Measurements from ENCODE around the gene EEF1AKMT2. TPM values are rescaled to one million over a fixed set of nuclear protein-coding genes. Genes with fewer than 3 reads are reported as not detected.

EEF1AKMT2 gene
- polyA plus RNA-seq, 2 of the 4 experiments (the other 2 are of a cell fraction) = 23.5 to 28.1 TPM

DNA sequence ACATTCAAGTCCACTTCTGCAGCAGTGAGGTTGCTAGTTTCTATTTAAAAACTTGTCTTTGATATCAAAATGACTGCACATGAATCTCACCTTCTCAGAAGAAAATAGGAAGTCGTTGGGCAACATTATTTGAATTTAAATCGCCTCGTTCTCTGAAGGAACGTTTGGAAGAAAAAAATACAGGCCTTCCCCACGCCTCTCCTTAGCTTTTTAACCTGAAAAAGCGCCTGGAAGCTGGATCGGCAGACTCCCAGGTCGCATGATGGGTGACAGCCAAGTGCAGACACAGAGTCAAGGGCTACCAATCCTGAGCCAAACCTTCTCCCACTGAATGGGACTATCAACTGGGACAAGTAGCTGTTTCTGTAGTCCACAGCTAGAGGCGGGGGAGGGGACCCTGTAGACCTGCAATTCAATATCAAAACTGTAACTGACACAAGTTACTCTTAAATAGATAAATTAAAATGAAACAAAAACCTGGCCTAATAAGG, 49.7 kb downstream of the EEF1AKMT2 start (continued):
- TF ChIP-seq SREBF2 (IDR thresholded peaks at IDR 0.05) (no peak), CEBPB (IDR thresholded peaks at IDR 0.05) (no peak)
- TF ChIP-seq, protein P1, sequence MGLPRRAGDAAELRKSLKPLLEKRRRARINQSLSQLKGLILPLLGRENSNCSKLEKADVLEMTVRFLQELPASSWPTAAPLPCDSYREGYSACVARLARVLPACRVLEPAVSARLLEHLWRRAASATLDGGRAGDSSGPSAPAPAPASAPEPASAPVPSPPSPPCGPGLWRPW (IDR thresholded peaks at IDR 0.05) = no peak

DNA sequence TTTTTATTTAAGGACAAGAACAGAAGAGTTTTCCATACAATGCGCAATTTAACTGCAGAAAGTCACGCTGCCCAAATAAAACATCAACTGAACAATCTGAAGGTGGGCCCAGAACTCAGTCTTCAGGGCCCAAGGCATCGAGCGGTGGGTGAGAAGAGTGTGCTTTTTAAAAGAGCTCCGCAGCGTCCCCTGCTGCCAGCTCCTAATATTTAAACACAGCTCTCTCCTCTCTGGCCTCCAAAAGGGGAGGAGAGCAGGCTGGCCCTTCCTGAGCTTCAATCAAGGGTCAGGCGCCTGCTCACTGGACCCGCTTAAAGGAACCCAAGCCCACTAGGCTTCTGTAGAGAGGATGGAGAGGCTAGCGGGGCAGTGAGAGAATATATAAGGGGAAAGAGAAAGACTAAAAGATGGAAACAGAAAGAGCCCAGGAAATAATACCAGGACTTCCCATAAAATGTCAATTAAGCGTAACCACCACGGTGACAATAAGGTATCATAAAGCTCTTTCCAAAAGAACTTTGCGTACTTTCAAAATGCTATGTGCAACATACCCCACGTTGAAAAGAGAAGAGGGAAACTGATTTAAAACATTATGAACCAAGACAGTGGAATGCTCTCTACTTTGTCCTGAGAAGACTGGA, 50.3 kb downstream of the EEF1AKMT2 start:
- ATAC-seq (peak; percentile 47 to 79; a peak in 5 of 6 replicates), FAIRE-seq (no peak), DNase-seq (ENCODE audit: low read depth in 1 of 2, low spot score in 1 of 2) (peak; percentile 71 to 87)
- ChIA-PET CTCF (interaction anchor here (0.6 to 6.8 kb wide), 29 partner anchors 9 to 747 kb away, joined by 3 to 96 read pairs (median 4); no protein-coding TSS in a partner anchor), POLR2A (interaction anchor here (1.0 to 1.1 kb wide), 2 partner anchors 211 to 323 kb away, joined by 3 to 5 read pairs; no protein-coding TSS in a partner anchor)
- H3K27ac ChIP-seq = no peak overlapping the region
- no peak overlapping the region for H3K4me3 ChIP-seq
- H3K4me1 ChIP-seq = peaks cover 44% of the 10 kb centered on the region
- 0 out of 3 replicates have a peak overlapping the region, but pooled peaks have one; percentile 13 for H3K4me2 ChIP-seq
- no peak for TF ChIP-seq EHMT2 (IDR thresholded peaks at IDR 0.05; ENCODE audit: low read depth)
- no peak for TF ChIP-seq TFCP2L1 (CRISPR knock-in tag; IDR thresholded peaks at IDR 0.05)
- no peak for TF ChIP-seq MAZ (IDR thresholded peaks at IDR 0.05; ENCODE audit: borderline replicate concordance, low read depth, low read length)
- TF ChIP-seq POLR2AphosphoS2 (conservative IDR thresholded peaks at IDR 0.05; ENCODE audit: low read length) = no peak
- no peak for TF ChIP-seq HOXA7 (CRISPR knock-in tag; IDR thresholded peaks at IDR 0.05)
- no peak for TF ChIP-seq SREBF2 (IDR thresholded peaks at IDR 0.05)
- TF ChIP-seq JUNB (IDR thresholded peaks at IDR 0.05) = no peak
- no peak for TF ChIP-seq NFE2L2 (conservative IDR thresholded peaks at IDR 0.05; ENCODE audit: low read length)
- TF ChIP-seq, protein P2, sequence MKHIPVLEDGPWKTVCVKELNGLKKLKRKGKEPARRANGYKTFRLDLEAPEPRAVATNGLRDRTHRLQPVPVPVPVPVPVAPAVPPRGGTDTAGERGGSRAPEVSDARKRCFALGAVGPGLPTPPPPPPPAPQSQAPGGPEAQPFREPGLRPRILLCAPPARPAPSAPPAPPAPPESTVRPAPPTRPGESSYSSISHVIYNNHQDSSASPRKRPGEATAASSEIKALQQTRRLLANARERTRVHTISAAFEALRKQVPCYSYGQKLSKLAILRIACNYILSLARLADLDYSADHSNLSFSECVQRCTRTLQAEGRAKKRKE (CRISPR knock-in tag; IDR thresholded peaks at IDR 0.05; ENCODE audit: low read depth) = no peak
- peak; percentile 68 for TF ChIP-seq SMC3 (IDR thresholded peaks at IDR 0.05)
- TF ChIP-seq RAD21 (conservative IDR thresholded peaks at IDR 0.05 in 1 of 2, IDR thresholded peaks at IDR 0.05 in 1 of 2) = peak; percentile 66 to 71
- TF ChIP-seq EP300 (IDR thresholded peaks at IDR 0.05) = no peak
- TF ChIP-seq, protein P3, sequence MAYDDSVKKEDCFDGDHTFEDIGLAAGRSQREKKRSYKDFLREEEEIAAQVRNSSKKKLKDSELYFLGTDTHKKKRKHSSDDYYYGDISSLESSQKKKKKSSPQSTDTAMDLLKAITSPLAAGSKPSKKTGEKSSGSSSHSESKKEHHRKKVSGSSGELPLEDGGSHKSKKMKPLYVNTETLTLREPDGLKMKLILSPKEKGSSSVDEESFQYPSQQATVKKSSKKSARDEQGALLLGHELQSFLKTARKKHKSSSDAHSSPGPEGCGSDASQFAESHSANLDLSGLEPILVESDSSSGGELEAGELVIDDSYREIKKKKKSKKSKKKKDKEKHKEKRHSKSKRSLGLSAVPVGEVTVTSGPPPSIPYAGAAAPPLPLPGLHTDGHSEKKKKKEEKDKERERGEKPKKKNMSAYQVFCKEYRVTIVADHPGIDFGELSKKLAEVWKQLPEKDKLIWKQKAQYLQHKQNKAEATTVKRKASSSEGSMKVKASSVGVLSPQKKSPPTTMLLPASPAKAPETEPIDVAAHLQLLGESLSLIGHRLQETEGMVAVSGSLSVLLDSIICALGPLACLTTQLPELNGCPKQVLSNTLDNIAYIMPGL (CRISPR knock-in tag; IDR thresholded peaks at IDR 0.05; ENCODE audit: borderline replicate concordance) = no peak
- TF ChIP-seq CBX8 (IDR thresholded peaks at IDR 0.05) = no peak
- TF ChIP-seq RFX5 (IDR thresholded peaks at IDR 0.05) = no peak
- no peak for TF ChIP-seq BHLHE40 (IDR thresholded peaks at IDR 0.05; ENCODE audit: low read depth, low read length)
- TF ChIP-seq, protein P4, sequence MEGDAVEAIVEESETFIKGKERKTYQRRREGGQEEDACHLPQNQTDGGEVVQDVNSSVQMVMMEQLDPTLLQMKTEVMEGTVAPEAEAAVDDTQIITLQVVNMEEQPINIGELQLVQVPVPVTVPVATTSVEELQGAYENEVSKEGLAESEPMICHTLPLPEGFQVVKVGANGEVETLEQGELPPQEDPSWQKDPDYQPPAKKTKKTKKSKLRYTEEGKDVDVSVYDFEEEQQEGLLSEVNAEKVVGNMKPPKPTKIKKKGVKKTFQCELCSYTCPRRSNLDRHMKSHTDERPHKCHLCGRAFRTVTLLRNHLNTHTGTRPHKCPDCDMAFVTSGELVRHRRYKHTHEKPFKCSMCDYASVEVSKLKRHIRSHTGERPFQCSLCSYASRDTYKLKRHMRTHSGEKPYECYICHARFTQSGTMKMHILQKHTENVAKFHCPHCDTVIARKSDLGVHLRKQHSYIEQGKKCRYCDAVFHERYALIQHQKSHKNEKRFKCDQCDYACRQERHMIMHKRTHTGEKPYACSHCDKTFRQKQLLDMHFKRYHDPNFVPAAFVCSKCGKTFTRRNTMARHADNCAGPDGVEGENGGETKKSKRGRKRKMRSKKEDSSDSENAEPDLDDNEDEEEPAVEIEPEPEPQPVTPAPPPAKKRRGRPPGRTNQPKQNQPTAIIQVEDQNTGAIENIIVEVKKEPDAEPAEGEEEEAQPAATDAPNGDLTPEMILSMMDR (IDR thresholded peaks at IDR 0.05) = peak; percentile 78
- no peak for TF ChIP-seq CHD4 (IDR thresholded peaks at IDR 0.05; ENCODE audit: borderline replicate concordance)
- no peak for TF ChIP-seq CHD2 (IDR thresholded peaks at IDR 0.05; ENCODE audit: low read length, partially characterized antibody)
- TF ChIP-seq KDM5A (IDR thresholded peaks at IDR 0.05) = no peak
- no peak for TF ChIP-seq ZC3H11A (IDR thresholded peaks at IDR 0.05)
- TF ChIP-seq, protein P5, sequence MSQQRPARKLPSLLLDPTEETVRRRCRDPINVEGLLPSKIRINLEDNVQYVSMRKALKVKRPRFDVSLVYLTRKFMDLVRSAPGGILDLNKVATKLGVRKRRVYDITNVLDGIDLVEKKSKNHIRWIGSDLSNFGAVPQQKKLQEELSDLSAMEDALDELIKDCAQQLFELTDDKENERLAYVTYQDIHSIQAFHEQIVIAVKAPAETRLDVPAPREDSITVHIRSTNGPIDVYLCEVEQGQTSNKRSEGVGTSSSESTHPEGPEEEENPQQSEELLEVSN (IDR thresholded peaks at IDR 0.05; ENCODE audit: borderline replicate concordance, low read depth) = peak; percentile 29; the same call in 1 of the 2 replicates
- WGBS (ENCODE audit: missing lambda C conversion rate) = 41% methylated on average over 13 of the region's 13 CpGs
- no peaks in the 10 kb centered on the region for H3K9me3 ChIP-seq
